GM10847 (cell line): ENCODE measurements around the gene AKAP6.

Experiments
- POLR2A ChIP-seq: IDR thresholded peaks from 2 replicates; pipeline ENCODE4 v1.6.1; 2011; ENCODE audit not compliant: insufficient read length; ENCODE audit errors: extremely low read depth

AKAP6 gene

DNA sequence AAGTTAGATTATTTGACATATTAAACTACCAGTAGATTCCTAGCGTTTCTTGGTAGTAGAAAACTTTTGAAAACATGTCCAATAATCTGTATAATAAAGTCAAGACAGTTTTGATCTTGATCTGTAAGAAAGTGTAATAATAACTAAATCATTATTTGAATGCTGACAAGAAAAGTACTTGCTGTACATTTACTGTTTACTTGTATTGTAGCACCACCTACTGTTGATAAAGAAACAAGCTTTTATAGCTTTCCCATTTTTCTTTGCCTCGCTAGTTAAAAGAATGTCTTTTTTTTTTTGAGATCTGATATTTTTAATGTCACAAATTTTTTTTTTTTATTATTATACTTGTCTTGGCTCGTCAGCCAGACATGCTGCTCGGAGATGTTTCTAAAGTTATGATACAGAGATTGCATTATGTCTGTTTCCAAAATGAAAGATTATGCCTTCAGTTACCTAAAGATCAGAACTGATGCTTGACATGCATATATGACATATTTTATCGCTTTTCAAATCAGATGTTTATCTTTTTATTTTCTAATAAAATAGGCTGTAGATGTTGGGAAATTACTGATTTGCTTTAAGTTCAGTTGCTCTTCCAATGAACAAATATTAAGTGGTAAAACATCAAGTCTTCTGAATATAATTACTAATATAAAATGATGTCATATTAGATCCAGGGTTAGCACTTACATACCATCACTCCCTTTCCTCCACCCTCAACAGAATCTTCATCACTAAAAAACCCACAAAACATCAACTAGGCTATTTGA, 140.5 kb downstream of the AKAP6 start:
- TF ChIP-seq POLR2A: no peak

- TF ChIP-seq POLR2A: no peak
These were observed 141.1 kb downstream of the AKAP6 start for GRCh38 chr14:32470161-32470715.

DNA sequence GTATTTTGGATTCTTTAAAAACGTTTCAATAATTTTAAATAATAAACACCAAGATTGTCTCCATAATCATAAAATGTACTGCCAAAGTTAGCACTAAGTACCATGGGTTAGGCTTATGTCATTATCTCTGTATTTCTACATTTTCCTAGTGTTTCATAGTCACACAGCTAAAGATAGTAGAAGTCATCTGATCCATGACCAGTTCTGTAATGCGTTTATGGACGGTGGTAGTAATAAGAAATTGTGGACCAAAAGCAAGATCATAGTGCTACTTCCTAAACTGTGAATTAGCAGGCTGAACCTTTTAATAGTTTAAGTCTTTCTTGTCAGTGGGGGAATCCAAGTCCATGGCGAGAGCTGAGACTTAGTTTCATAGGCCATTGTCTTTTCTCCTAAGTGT, 142.1 kb downstream of the AKAP6 start:
- no peak for TF ChIP-seq POLR2A

DNA sequence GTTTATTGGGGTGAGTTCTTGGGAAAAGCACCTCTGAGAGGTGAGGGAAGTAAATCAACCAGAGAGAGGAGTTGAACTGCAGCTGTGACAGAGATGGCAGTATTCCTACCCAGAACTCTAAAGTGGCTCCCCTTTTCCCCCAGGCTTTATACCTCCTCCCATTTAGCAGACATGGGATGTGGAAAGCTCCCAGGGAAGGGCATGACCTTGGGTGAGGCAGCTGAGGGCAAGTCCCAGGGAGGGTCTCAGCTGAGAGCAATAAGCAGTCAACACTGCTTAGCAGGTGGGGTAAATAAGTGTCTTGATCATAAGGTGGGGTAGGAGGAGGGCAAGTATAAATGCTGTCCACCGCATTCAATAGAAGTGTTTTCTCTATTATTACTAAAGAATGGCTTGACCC, 143.0 kb downstream of the AKAP6 start:
- no peak for TF ChIP-seq POLR2A

GRCh38 chr14:32472512-32473463, 143.7 kb downstream of the AKAP6 start:
- TF ChIP-seq POLR2A: no peak

DNA sequence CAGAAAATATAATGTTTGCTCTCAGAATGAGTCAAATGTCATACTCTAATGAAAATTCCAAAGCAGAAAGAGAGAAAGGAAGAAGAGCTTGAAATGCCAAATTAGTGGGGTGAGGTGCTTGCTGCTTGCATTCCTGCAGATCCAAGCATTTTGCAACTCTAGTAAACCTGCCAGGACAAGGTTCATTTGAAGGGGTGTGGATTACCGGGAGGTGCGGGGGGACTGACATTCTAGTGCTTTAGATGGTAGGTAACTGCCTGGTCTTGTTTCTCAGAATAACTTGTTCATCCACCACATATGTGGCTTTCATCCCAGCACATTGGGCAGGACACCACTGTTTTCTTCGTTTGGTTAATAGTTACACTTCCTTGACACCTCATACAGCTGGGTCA, 144.4 kb downstream of the AKAP6 start:
- TF ChIP-seq POLR2A: no peak

- no peak for TF ChIP-seq POLR2A
These were observed 145.5 kb downstream of the AKAP6 start for GRCh38 chr14:32474478-32475195.

- no peak for TF ChIP-seq POLR2A
These were observed 147.4 kb downstream of the AKAP6 start for GRCh38 chr14:32476532-32476931.

- no peak for TF ChIP-seq POLR2A
These were observed 148.3 kb downstream of the AKAP6 start for GRCh38 chr14:32477396-32477795.

GRCh38 chr14:32478050-32478449, 149.0 kb downstream of the AKAP6 start:
- TF ChIP-seq POLR2A: no peak

GRCh38 chr14:32480337-32480736, 151.2 kb downstream of the AKAP6 start:
- TF ChIP-seq POLR2A: no peak

GRCh38 chr14:32481707-32482106, 152.6 kb downstream of the AKAP6 start:
- TF ChIP-seq POLR2A: no peak

DNA sequence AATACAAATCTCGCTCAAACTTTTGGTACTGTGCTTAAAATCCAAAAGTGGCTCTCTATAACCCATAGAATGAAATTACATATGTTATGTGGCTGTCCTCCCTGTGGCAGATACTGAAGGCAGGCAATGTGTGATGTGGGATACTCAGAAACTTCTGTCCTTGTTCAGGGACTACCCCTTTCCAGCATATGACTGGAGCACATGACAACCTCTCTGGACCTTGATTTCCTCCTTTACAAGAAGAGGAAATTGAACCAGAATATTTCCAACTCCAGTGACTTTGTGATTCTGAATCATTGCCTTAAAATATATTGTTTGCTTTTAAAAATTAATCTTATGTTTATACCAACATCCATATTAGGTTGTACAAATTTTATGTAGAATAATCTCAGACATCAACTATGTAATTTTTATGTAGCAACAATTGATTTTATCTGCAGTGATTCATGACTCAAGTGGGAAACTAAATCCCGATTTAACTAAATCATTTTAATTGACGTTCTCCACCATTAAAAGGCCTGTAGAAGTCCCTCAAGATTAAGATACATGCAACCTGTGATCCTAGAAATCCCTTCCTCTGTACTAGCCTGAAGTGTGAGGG, 162.4 kb downstream of the AKAP6 start:
- TF ChIP-seq POLR2A: no peak

- no peak for TF ChIP-seq POLR2A
These were observed 163.4 kb downstream of the AKAP6 start for GRCh38 chr14:32492457-32492856.
